ENCODE measurements around the gene CRHR2.

The CRHR2 gene

GRCh38 chr7:30674876-30675275 lies 7.4 kb downstream of the CRHR2 start:
- no peak for DNase-seq

GRCh38 chr7:30674420-30674819 lies 7.8 kb downstream of the CRHR2 start:
- no peak for DNase-seq

GRCh38 chr7:30671793-30672465 lies 10.3 kb downstream of the CRHR2 start:
- peak; percentile 11 for DNase-seq

- no peak for DNase-seq
These were observed 14.2 kb downstream of the CRHR2 start for GRCh38 chr7:30668102-30668501.

- DNase-seq: no peak
These were observed 15.1 kb downstream of the CRHR2 start for GRCh38 chr7:30667172-30667571.

GRCh38 chr7:30665449-30665848 lies 16.8 kb downstream of the CRHR2 start:
- no peak for DNase-seq

GRCh38 chr7:30665043-30665442 lies 17.2 kb downstream of the CRHR2 start:
- no peak for DNase-seq

GRCh38 chr7:30664184-30664885 lies 17.9 kb downstream of the CRHR2 start:
- no peak for DNase-seq

- no peak for DNase-seq
These were observed 18.8 kb downstream of the CRHR2 start for GRCh38 chr7:30663414-30663813.

GRCh38 chr7:30662431-30662939 lies 19.8 kb downstream of the CRHR2 start:
- no peak for DNase-seq

- DNase-seq: no peak
These were observed 20.3 kb downstream of the CRHR2 start for GRCh38 chr7:30661926-30662325.

- no peak for DNase-seq
These were observed 21.7 kb downstream of the CRHR2 start for GRCh38 chr7:30660331-30661255.

GRCh38 chr7:30659312-30659711 lies 22.9 kb downstream of the CRHR2 start:
- DNase-seq: no peak

- no peak for DNase-seq
These were observed 23.7 kb downstream of the CRHR2 start for GRCh38 chr7:30658479-30659074.

GRCh38 chr7:30657131-30657530 lies 25.1 kb downstream of the CRHR2 start:
- no peak for DNase-seq

- DNase-seq: no peak
These were observed 26.0 kb downstream of the CRHR2 start for GRCh38 chr7:30656006-30656957.

- DNase-seq: no peak
These were observed 26.9 kb downstream of the CRHR2 start for GRCh38 chr7:30655096-30655970.

GRCh38 chr7:30654296-30655090 lies 27.8 kb downstream of the CRHR2 start:
- DNase-seq: no peak

- DNase-seq: no peak
These were observed 29.3 kb downstream of the CRHR2 start for GRCh38 chr7:30652698-30653641.
